Measurements from ENCODE around the gene KCNK7. TPM values are rescaled to one million over a fixed set of nuclear protein-coding genes. Genes with fewer than 3 reads are reported as not detected.

KCNK7 gene
- total and polyA plus RNA-seq, 2 experiments from 2014 or later: 0.37 TPM; not detected in 1

- no peaks in the 10 kb centered on the region for H3K27me3 ChIP-seq
- WGBS (ENCODE audit: low lambda C conversion rate, missing lambda C conversion rate): 53% methylated on average over 36 of the region's 43 CpGs
These were observed 17.7 kb upstream of the KCNK7 start for GRCh38 chr11:65613091-65613928.

GRCh38 chr11:65612691-65613090 lies 17.1 kb upstream of the KCNK7 start:
- 94% methylated on average over 7 of the region's 7 CpGs for WGBS (ENCODE audit: low lambda C conversion rate, missing lambda C conversion rate)
- Histone ChIP-seq H2AFZ (no peak overlapping the region), H3K4me1 (ENCODE audit: insufficient read depth) (peaks cover 26% of the 10 kb centered on the region), H3K4me3 (no peak overlapping the region), H3K27me3 (no peaks in the 10 kb centered on the region), H3K9me3 (ENCODE audit: low read depth) (no peaks in the 10 kb centered on the region), H4K20me1 (ENCODE audit: insufficient read depth, poor library complexity, severe bottlenecking) (peaks cover 55% of the 10 kb centered on the region), H3K79me2 (peaks cover 71% of the 10 kb centered on the region), H3K4me2 (peak overlapping the region; percentile 88), H3K27ac (no peak overlapping the region), H3K36me3 (replicated peaks; ENCODE audit: insufficient read depth, low read depth) (no peaks in the 10 kb centered on the region), H3K9me2 (replicated peaks; ENCODE audit: insufficient read depth) (no peaks in the 10 kb centered on the region)
- no peak for DNase-seq (ENCODE audit: low spot score)
- TF ChIP-seq EZH2 (IDR thresholded peaks at IDR 0.05; ENCODE audit: borderline replicate concordance) (no peak), EZH2phosphoT487 (IDR thresholded peaks at IDR 0.05; ENCODE audit: low read depth, severe bottlenecking, unreplicated experiment) (no peak), CTCF (IDR thresholded peaks at IDR 0.05; ENCODE audit: poor library complexity) (no peak)

More at GRCh38 chr11:65613091-65613928, 17.7 kb upstream of the KCNK7 start:
- no peaks in the 10 kb centered on the region for H3K9me2 ChIP-seq (replicated peaks; ENCODE audit: insufficient read depth)
- H4K20me1 ChIP-seq (ENCODE audit: insufficient read depth, poor library complexity, severe bottlenecking): peaks cover 51% of the 10 kb centered on the region
- TF ChIP-seq EZH2 (IDR thresholded peaks at IDR 0.05; ENCODE audit: borderline replicate concordance) (no peak), CTCF (IDR thresholded peaks at IDR 0.05; ENCODE audit: poor library complexity) (no peak), EZH2phosphoT487 (IDR thresholded peaks at IDR 0.05; ENCODE audit: low read depth, severe bottlenecking, unreplicated experiment) (no peak)
- no peaks in the 10 kb centered on the region for H3K9me3 ChIP-seq (ENCODE audit: low read depth)
- peaks cover 25% of the 10 kb centered on the region for H3K4me1 ChIP-seq (ENCODE audit: insufficient read depth)
- no peaks in the 10 kb centered on the region for H3K36me3 ChIP-seq (replicated peaks; ENCODE audit: insufficient read depth, low read depth)
- H2AFZ ChIP-seq: peak overlapping the region; percentile 29
- H3K79me2 ChIP-seq: peaks cover 77% of the 10 kb centered on the region
- H3K4me2 ChIP-seq: peak overlapping the region; percentile 88
- peak overlapping the region; percentile 32 for H3K4me3 ChIP-seq
- H3K27ac ChIP-seq: peak overlapping the region; percentile 88
- DNase-seq (ENCODE audit: low spot score): peak; percentile 58

GRCh38 chr11:65611758-65612603 lies 16.4 kb upstream of the KCNK7 start:
- 90% methylated on average over 12 of the region's 12 CpGs for WGBS (ENCODE audit: low lambda C conversion rate, missing lambda C conversion rate)
- H3K9me3 ChIP-seq (ENCODE audit: low read depth): no peaks in the 10 kb centered on the region
- H3K27me3 ChIP-seq: no peaks in the 10 kb centered on the region
- H3K4me1 ChIP-seq (ENCODE audit: insufficient read depth): peaks cover 32% of the 10 kb centered on the region
- H3K27ac ChIP-seq: no peak overlapping the region
- H3K79me2 ChIP-seq: peaks cover 67% of the 10 kb centered on the region
- no peak overlapping the region for H2AFZ ChIP-seq
- DNase-seq (ENCODE audit: low spot score): no peak
- no peak for TF ChIP-seq EZH2phosphoT487 (IDR thresholded peaks at IDR 0.05; ENCODE audit: low read depth, severe bottlenecking, unreplicated experiment)
- TF ChIP-seq CTCF (IDR thresholded peaks at IDR 0.05; ENCODE audit: poor library complexity): no peak
- no peak for TF ChIP-seq EZH2 (IDR thresholded peaks at IDR 0.05; ENCODE audit: borderline replicate concordance)
- H3K4me2 ChIP-seq: peak overlapping the region; percentile 88
- no peaks in the 10 kb centered on the region for H3K36me3 ChIP-seq (replicated peaks; ENCODE audit: insufficient read depth, low read depth)
- no peak overlapping the region for H3K4me3 ChIP-seq
- H3K9me2 ChIP-seq (replicated peaks; ENCODE audit: insufficient read depth): no peaks in the 10 kb centered on the region
- H4K20me1 ChIP-seq (ENCODE audit: insufficient read depth, poor library complexity, severe bottlenecking): peaks cover 60% of the 10 kb centered on the region

Measured in hepatocyte (in vitro differentiated cells).